ENCODE data around the gene TMC5.

GRCh38 chr16:19438739-19439138 is 21.1 kb downstream of the TMC5 start:
- TF ChIP-seq CTCF (IDR thresholded peaks at IDR 0.05; ENCODE audit: poor library complexity, severe bottlenecking), result no peak
- TF ChIP-seq EP300 (conservative IDR thresholded peaks at IDR 0.05; ENCODE audit: poor library complexity, severe bottlenecking), result no peak
- TF ChIP-seq RAD21 (conservative IDR thresholded peaks at IDR 0.05), result no peak
- no peak for TF ChIP-seq REST (IDR thresholded peaks at IDR 0.05; ENCODE audit: borderline replicate concordance)
- TF ChIP-seq POLR2AphosphoS5 (IDR thresholded peaks at IDR 0.05), result no peak
- TF ChIP-seq SMC3 (conservative IDR thresholded peaks at IDR 0.05; ENCODE audit: poor library complexity), result no peak
- TF ChIP-seq EZH2 (IDR thresholded peaks at IDR 0.05; ENCODE audit: borderline replicate concordance, insufficient read depth, low read length, poor library complexity, severe bottlenecking), result no peak
- TF ChIP-seq TAF1 (IDR thresholded peaks at IDR 0.05; ENCODE audit: low read depth), result no peak
- TF ChIP-seq MXI1 (conservative IDR thresholded peaks at IDR 0.05; ENCODE audit: poor library complexity, severe bottlenecking), result no peak
